AG04449 (cell line): Measurements from ENCODE around the gene C19orf67.

Experiments used
- CTCF ChIA-PET: fragments of 350-600 bp; formaldehyde crosslinking; extraction: SDS; loops from one replicate; lab custom pipeline; 2021; ENCODE audit warnings: antibody characterized with exemption; lab: Yijun Ruan, JAX
- POLR2A ChIA-PET: fragments of 400-600, 350-600 bp; formaldehyde crosslinking; extraction: SDS; loops from one replicate; lab custom pipeline; 2020; ENCODE audit warnings: antibody characterized with exemption, inconsistent platforms; lab: Yijun Ruan, JAX
- DNase-seq: peaks from one replicate; pipeline ENCODE4 v3.0.0-alpha.2; 2010; ENCODE audit warnings: low read depth, low spot score
- H3K4me3 ChIP-seq: 2 replicates; pipeline ENCODE4 v1.5.1; 2011; ENCODE audit warnings: low read depth, mild to moderate bottlenecking, control low read depth, low read length
- CTCF ChIP-seq: IDR thresholded peaks from one replicate; pipeline ENCODE4 v1.5.1; 2011; ENCODE audit warnings: mild to moderate bottlenecking, moderate library complexity, low read length, control low read depth, inconsistent platforms; ENCODE audit not compliant: insufficient read depth; ENCODE audit errors: missing control alignments

Gene C19orf67

GRCh38 chr19:14090509-14091080, 5.0 kb upstream of the C19orf67 start, which contains the start of gene SAMD1:
Gene SAMD1, minus strand, starts transcription at chr19:14090751.
- TF ChIP-seq CTCF, result no peak
- ChIA-PET CTCF (interaction anchor here (1.0 to 2.2 kb wide), 6 partner anchors 9 to 215 kb away, joined by 3 to 9 read pairs (median 5); partner anchors contain the start of gene NANOS3), POLR2A (no interaction called here)
- no peak for DNase-seq
- peak within 1 kb of the TSS; percentile 79 for H3K4me3 ChIP-seq

- ChIA-PET POLR2A (interaction anchor here (0.7 kb wide), 1 partner anchor 493 kb away, joined by 4 read pairs; no protein-coding TSS in a partner anchor), CTCF (interaction anchor here (0.5 to 2.7 kb wide), 7 partner anchors 8 to 391 kb away, joined by 3 to 20 read pairs (median 5); partner anchors contain the start of gene NANOS3)
- no peak for TF ChIP-seq CTCF
- peak overlapping the region; percentile 79 for H3K4me3 ChIP-seq
- no peak for DNase-seq
These were observed 4.3 kb upstream of the C19orf67 start for GRCh38 chr19:14089662-14090508.

GRCh38 chr19:14089412-14089661, 3.8 kb upstream of the C19orf67 start:
- H3K4me3 ChIP-seq, result peak overlapping the region; percentile 79
- TF ChIP-seq CTCF, result no peak
- CTCF ChIA-PET, result interaction anchor here (1.3 to 2.7 kb wide), 5 partner anchors 9 to 391 kb away, joined by 3 to 20 read pairs (median 5); partner anchors contain the start of gene NANOS3
- no peak for DNase-seq
- POLR2A ChIA-PET, result no interaction called here

GRCh38 chr19:14088634-14089411, 3.2 kb upstream of the C19orf67 start:
- peak overlapping the region; percentile 79 for H3K4me3 ChIP-seq
- TF ChIP-seq CTCF, result no peak
- CTCF ChIA-PET, result interaction anchor here (0.7 to 2.7 kb wide), 6 partner anchors 9 to 392 kb away, joined by 3 to 20 read pairs (median 5); partner anchors contain the start of genes MISP3 and NANOS3
- no peak for DNase-seq
- POLR2A ChIA-PET, result no interaction called here

- POLR2A ChIA-PET, result no interaction called here
These were observed 515 bp upstream of the C19orf67 start for GRCh38 chr19:14086098-14086497.

More at GRCh38 chr19:14086098-14086497, 515 bp upstream of the C19orf67 start:
- no peak overlapping the region for H3K4me3 ChIP-seq
- CTCF ChIA-PET, result interaction anchor here (4.4 kb wide), 1 partner anchor 206 kb away, joined by 23 read pairs; no protein-coding TSS in a partner anchor
- TF ChIP-seq CTCF, result no peak
- DNase-seq, result no peak
